Dendritic cell treated with granulocyte-macrophage colony-stimulating factor and Interleukin-4, amounts not matched to agents 40 ng/mL and 50 ng/mL, for 4 days (primary cell): ENCODE results near the gene WWC1.

Experiments
- H3K27ac Mint-ChIP-seq: one replicate; pipeline ENCODE4 v1.8.0; 2022; ENCODE audit warnings: mild to moderate bottlenecking, mixed read lengths
- H3K27me3 Mint-ChIP-seq: one replicate; pipeline ENCODE4 v1.8.0; 2022; ENCODE audit warnings: mild to moderate bottlenecking, mixed read lengths
- H3K36me3 Mint-ChIP-seq: one replicate; pipeline ENCODE4 v1.8.0; 2022; ENCODE audit warnings: low read depth, mixed read lengths
- H3K4me1 Mint-ChIP-seq: one replicate; pipeline ENCODE4 v1.8.0; 2022; ENCODE audit warnings: low read depth, mixed read lengths
- H3K4me3 Mint-ChIP-seq: one replicate; pipeline ENCODE4 v1.8.0; 2022; ENCODE audit warnings: mild to moderate bottlenecking, moderate library complexity, mixed read lengths
- H3K9me3 Mint-ChIP-seq: one replicate; pipeline ENCODE4 v1.8.0; 2022; ENCODE audit warnings: mixed read lengths
- intact Hi-C: fragments of 100-400 bp; cut with micrococcal nuclease; formaldehyde crosslinking; loops from one replicate; pipeline ENCODE4 v1.15.0; 2022

WWC1 gene

GRCh38 chr5:168362097-168362885 lies 70.8 kb downstream of the WWC1 start:
- H3K4me1 Mint-ChIP-seq, result no peaks in the 10 kb centered on the region
- no peaks in the 10 kb centered on the region for H3K36me3 Mint-ChIP-seq
- no peak overlapping the region for H3K27ac Mint-ChIP-seq
- no peaks in the 10 kb centered on the region for H3K27me3 Mint-ChIP-seq
- H3K9me3 Mint-ChIP-seq, result no peaks in the 10 kb centered on the region
- intact Hi-C loops, result no loop called here
- H3K4me3 Mint-ChIP-seq, result no peak overlapping the region

- no peak overlapping the region for H3K4me3 Mint-ChIP-seq
- H3K4me1 Mint-ChIP-seq, result no peaks in the 10 kb centered on the region
- H3K27ac Mint-ChIP-seq, result no peak overlapping the region
- no peaks in the 10 kb centered on the region for H3K9me3 Mint-ChIP-seq
- H3K27me3 Mint-ChIP-seq, result no peaks in the 10 kb centered on the region
- no peaks in the 10 kb centered on the region for H3K36me3 Mint-ChIP-seq
- intact Hi-C loops, result no loop called here
These were observed 72.8 kb downstream of the WWC1 start for GRCh38 chr5:168364151-168364661.

GRCh38 chr5:168364750-168365550 lies 73.5 kb downstream of the WWC1 start:
- H3K4me1 Mint-ChIP-seq, result no peaks in the 10 kb centered on the region
- no peaks in the 10 kb centered on the region for H3K9me3 Mint-ChIP-seq
- no peak overlapping the region for H3K27ac Mint-ChIP-seq
- intact Hi-C loops, result no loop called here
- H3K27me3 Mint-ChIP-seq, result no peaks in the 10 kb centered on the region
- no peaks in the 10 kb centered on the region for H3K36me3 Mint-ChIP-seq
- H3K4me3 Mint-ChIP-seq, result no peak overlapping the region

- Mint-ChIP-seq H3K27me3 (no peaks in the 10 kb centered on the region), H3K27ac (no peak overlapping the region), H3K4me1 (no peaks in the 10 kb centered on the region), H3K4me3 (no peak overlapping the region), H3K9me3 (no peaks in the 10 kb centered on the region), H3K36me3 (no peaks in the 10 kb centered on the region)
- intact Hi-C loops, result no loop called here
These were observed 74.2 kb downstream of the WWC1 start for GRCh38 chr5:168365581-168366081.

- Mint-ChIP-seq H3K9me3 (no peaks in the 10 kb centered on the region), H3K36me3 (no peaks in the 10 kb centered on the region), H3K27me3 (no peaks in the 10 kb centered on the region), H3K4me1 (no peaks in the 10 kb centered on the region), H3K27ac (no peak overlapping the region), H3K4me3 (no peak overlapping the region)
- intact Hi-C loops, result no loop called here
These were observed 74.7 kb downstream of the WWC1 start for GRCh38 chr5:168366116-168366515.

GRCh38 chr5:168368854-168369253 lies 77.4 kb downstream of the WWC1 start:
- Mint-ChIP-seq H3K27ac (no peak overlapping the region), H3K27me3 (no peaks in the 10 kb centered on the region), H3K9me3 (no peaks in the 10 kb centered on the region), H3K4me1 (no peaks in the 10 kb centered on the region), H3K36me3 (no peaks in the 10 kb centered on the region), H3K4me3 (no peak overlapping the region)
- intact Hi-C loops, result no loop called here

- no peaks in the 10 kb centered on the region for H3K4me1 Mint-ChIP-seq
- no peak overlapping the region for H3K4me3 Mint-ChIP-seq
- intact Hi-C loops, result no loop called here
- no peaks in the 10 kb centered on the region for H3K27me3 Mint-ChIP-seq
- H3K27ac Mint-ChIP-seq, result no peak overlapping the region
- no peaks in the 10 kb centered on the region for H3K9me3 Mint-ChIP-seq
- no peaks in the 10 kb centered on the region for H3K36me3 Mint-ChIP-seq
These were observed 79.4 kb downstream of the WWC1 start for GRCh38 chr5:168370831-168371230.

GRCh38 chr5:168372356-168372946 lies 81.0 kb downstream of the WWC1 start:
- Mint-ChIP-seq H3K36me3 (no peaks in the 10 kb centered on the region), H3K27me3 (no peaks in the 10 kb centered on the region)

GRCh38 chr5:168374532-168374931 lies 83.1 kb downstream of the WWC1 start:
- Mint-ChIP-seq H3K27ac (no peak overlapping the region), H3K36me3 (no peaks in the 10 kb centered on the region)
- intact Hi-C loops, result no loop called here

More at GRCh38 chr5:168372356-168372946, 81.0 kb downstream of the WWC1 start:
- no peaks in the 10 kb centered on the region for H3K9me3 Mint-ChIP-seq
- intact Hi-C loops, result no loop called here
- no peak overlapping the region for H3K4me3 Mint-ChIP-seq
- no peaks in the 10 kb centered on the region for H3K4me1 Mint-ChIP-seq
- H3K27ac Mint-ChIP-seq, result no peak overlapping the region

GRCh38 chr5:168375214-168375613 lies 83.8 kb downstream of the WWC1 start:
- Mint-ChIP-seq H3K9me3 (no peaks in the 10 kb centered on the region), H3K4me1 (no peaks in the 10 kb centered on the region), H3K36me3 (no peaks in the 10 kb centered on the region), H3K4me3 (no peak overlapping the region), H3K27ac (no peak overlapping the region), H3K27me3 (no peaks in the 10 kb centered on the region)
- intact Hi-C loops, result no loop called here

More at GRCh38 chr5:168374532-168374931, 83.1 kb downstream of the WWC1 start:
- Mint-ChIP-seq H3K4me3 (no peak overlapping the region), H3K27me3 (no peaks in the 10 kb centered on the region), H3K4me1 (no peaks in the 10 kb centered on the region), H3K9me3 (no peaks in the 10 kb centered on the region)

GRCh38 chr5:168377525-168377924 lies 86.1 kb downstream of the WWC1 start:
- H3K27ac Mint-ChIP-seq, result no peak overlapping the region
- H3K27me3 Mint-ChIP-seq, result no peaks in the 10 kb centered on the region
- no peak overlapping the region for H3K4me3 Mint-ChIP-seq
- H3K36me3 Mint-ChIP-seq, result no peaks in the 10 kb centered on the region
- H3K4me1 Mint-ChIP-seq, result no peaks in the 10 kb centered on the region
- intact Hi-C loops, result no loop called here
- no peaks in the 10 kb centered on the region for H3K9me3 Mint-ChIP-seq

GRCh38 chr5:168378741-168379140 lies 87.3 kb downstream of the WWC1 start:
- H3K4me3 Mint-ChIP-seq, result no peak overlapping the region
- H3K36me3 Mint-ChIP-seq, result no peaks in the 10 kb centered on the region

GRCh38 chr5:168382421-168382820 lies 91.0 kb downstream of the WWC1 start:
- Mint-ChIP-seq H3K9me3 (peaks cover 15% of the 10 kb centered on the region), H3K4me3 (no peak overlapping the region), H3K4me1 (no peaks in the 10 kb centered on the region), H3K27me3 (no peaks in the 10 kb centered on the region), H3K36me3 (no peaks in the 10 kb centered on the region), H3K27ac (no peak overlapping the region)
- intact Hi-C loops, result no loop called here

More at GRCh38 chr5:168378741-168379140, 87.3 kb downstream of the WWC1 start:
- no peaks in the 10 kb centered on the region for H3K27me3 Mint-ChIP-seq
- no peaks in the 10 kb centered on the region for H3K9me3 Mint-ChIP-seq
- H3K27ac Mint-ChIP-seq, result no peak overlapping the region
- intact Hi-C loops, result no loop called here
- no peaks in the 10 kb centered on the region for H3K4me1 Mint-ChIP-seq

GRCh38 chr5:168390491-168390890 lies 99.0 kb downstream of the WWC1 start:
- Mint-ChIP-seq H3K4me3 (no peak overlapping the region), H3K9me3 (peaks cover 27% of the 10 kb centered on the region), H3K4me1 (no peaks in the 10 kb centered on the region), H3K36me3 (no peaks in the 10 kb centered on the region), H3K27me3 (no peaks in the 10 kb centered on the region), H3K27ac (no peak overlapping the region)
- intact Hi-C loops, result no loop called here
